ENCODE measurements around the gene PDIA5.

PDIA5 gene

DNA sequence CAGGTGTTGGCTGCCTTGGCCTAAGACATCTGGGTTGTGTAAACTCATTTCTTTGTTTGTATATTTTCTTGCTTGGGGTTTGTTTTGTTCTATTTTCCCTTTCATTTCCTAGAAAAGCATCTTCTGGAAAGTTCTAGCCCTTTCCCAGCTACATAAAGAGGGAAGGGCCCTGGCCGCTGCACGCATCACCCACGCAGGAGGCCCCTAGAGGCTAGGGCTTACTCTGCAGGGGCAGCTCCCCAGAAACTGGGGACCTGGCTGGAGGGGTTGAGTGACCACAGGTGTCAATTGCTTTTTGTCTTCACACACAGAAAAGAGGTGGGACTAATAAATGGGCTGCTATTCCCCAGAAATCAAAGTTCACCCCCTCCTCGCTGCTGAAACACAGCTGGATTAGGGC lies 52.6 kb downstream of the PDIA5 start:
- Histone ChIP-seq H3K4me1 (ENCODE audit: insufficient read depth, low read length, poor library complexity, severe bottlenecking) (peaks cover 14% of the 10 kb centered on the region), H3K36me3 (ENCODE audit: insufficient read depth, low read length) (peaks cover 94% of the 10 kb centered on the region)

GRCh38 chr3:123119802-123120201 lies 53.0 kb downstream of the PDIA5 start:
- peaks cover 12% of the 10 kb centered on the region; the same call in 1 of the 2 replicates for H3K79me2 ChIP-seq (ENCODE audit: insufficient read depth, low read length)
- H3K9me2 ChIP-seq (replicated peaks; ENCODE audit: low read depth, low read length): no peaks in the 10 kb centered on the region
- H2AFZ ChIP-seq (ENCODE audit: low read length): no peak overlapping the region
- H3K9me3 ChIP-seq (ENCODE audit: insufficient read depth, low read depth, low read length): no peaks in the 10 kb centered on the region
- H3K4me3 ChIP-seq (ENCODE audit: low read length, poor library complexity, severe bottlenecking): no peak overlapping the region
- H3K9ac ChIP-seq (ENCODE audit: low read depth, low read length, poor library complexity, severe bottlenecking): no peak overlapping the region
- no peaks in the 10 kb centered on the region for H3K27me3 ChIP-seq (ENCODE audit: insufficient read depth, low read length, poor library complexity, severe bottlenecking)
- no peak overlapping the region for H3K4me2 ChIP-seq (ENCODE audit: low read depth, low read length, poor library complexity, severe bottlenecking)
- H3K4me1 ChIP-seq (ENCODE audit: insufficient read depth, low read length, poor library complexity, severe bottlenecking): peaks cover 10% of the 10 kb centered on the region
- TF ChIP-seq, protein P1, sequence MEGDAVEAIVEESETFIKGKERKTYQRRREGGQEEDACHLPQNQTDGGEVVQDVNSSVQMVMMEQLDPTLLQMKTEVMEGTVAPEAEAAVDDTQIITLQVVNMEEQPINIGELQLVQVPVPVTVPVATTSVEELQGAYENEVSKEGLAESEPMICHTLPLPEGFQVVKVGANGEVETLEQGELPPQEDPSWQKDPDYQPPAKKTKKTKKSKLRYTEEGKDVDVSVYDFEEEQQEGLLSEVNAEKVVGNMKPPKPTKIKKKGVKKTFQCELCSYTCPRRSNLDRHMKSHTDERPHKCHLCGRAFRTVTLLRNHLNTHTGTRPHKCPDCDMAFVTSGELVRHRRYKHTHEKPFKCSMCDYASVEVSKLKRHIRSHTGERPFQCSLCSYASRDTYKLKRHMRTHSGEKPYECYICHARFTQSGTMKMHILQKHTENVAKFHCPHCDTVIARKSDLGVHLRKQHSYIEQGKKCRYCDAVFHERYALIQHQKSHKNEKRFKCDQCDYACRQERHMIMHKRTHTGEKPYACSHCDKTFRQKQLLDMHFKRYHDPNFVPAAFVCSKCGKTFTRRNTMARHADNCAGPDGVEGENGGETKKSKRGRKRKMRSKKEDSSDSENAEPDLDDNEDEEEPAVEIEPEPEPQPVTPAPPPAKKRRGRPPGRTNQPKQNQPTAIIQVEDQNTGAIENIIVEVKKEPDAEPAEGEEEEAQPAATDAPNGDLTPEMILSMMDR (conservative IDR thresholded peaks at IDR 0.05; ENCODE audit: low read length): no peak
- no peak for TF ChIP-seq EZH2phosphoT487 (IDR thresholded peaks at IDR 0.05; ENCODE audit: borderline replicate concordance)
- H3F3A ChIP-seq (ENCODE audit: low read depth): no peaks in the 10 kb centered on the region
- peaks cover 96% of the 10 kb centered on the region for H3K36me3 ChIP-seq (ENCODE audit: insufficient read depth, low read length)
- no peaks in the 10 kb centered on the region for H4K20me1 ChIP-seq (ENCODE audit: insufficient read depth, low read length, poor library complexity, severe bottlenecking)

More for the DNA sequence above, 52.6 kb downstream of the PDIA5 start:
- Histone ChIP-seq H3K9ac (ENCODE audit: low read depth, low read length, poor library complexity, severe bottlenecking) (no peak overlapping the region), H2AFZ (ENCODE audit: low read length) (no peak overlapping the region), H3K27me3 (ENCODE audit: insufficient read depth, low read length, poor library complexity, severe bottlenecking) (no peaks in the 10 kb centered on the region), H3K79me2 (ENCODE audit: insufficient read depth, low read length) (peaks cover 15% of the 10 kb centered on the region; the same call in 1 of the 2 replicates), H3K9me3 (ENCODE audit: insufficient read depth, low read depth, low read length) (no peaks in the 10 kb centered on the region), H3K4me3 (ENCODE audit: low read length, poor library complexity, severe bottlenecking) (no peak overlapping the region), H3F3A (ENCODE audit: low read depth) (no peaks in the 10 kb centered on the region), H4K20me1 (ENCODE audit: insufficient read depth, low read length, poor library complexity, severe bottlenecking) (no peaks in the 10 kb centered on the region), H3K4me2 (ENCODE audit: low read depth, low read length, poor library complexity, severe bottlenecking) (no peak overlapping the region), H3K9me2 (replicated peaks; ENCODE audit: low read depth, low read length) (no peaks in the 10 kb centered on the region)
- TF ChIP-seq EZH2phosphoT487 (IDR thresholded peaks at IDR 0.05; ENCODE audit: borderline replicate concordance): no peak
- TF ChIP-seq, protein P1 (conservative IDR thresholded peaks at IDR 0.05; ENCODE audit: low read length): peak; percentile 17; the same call in 1 of the 2 replicates

DNA sequence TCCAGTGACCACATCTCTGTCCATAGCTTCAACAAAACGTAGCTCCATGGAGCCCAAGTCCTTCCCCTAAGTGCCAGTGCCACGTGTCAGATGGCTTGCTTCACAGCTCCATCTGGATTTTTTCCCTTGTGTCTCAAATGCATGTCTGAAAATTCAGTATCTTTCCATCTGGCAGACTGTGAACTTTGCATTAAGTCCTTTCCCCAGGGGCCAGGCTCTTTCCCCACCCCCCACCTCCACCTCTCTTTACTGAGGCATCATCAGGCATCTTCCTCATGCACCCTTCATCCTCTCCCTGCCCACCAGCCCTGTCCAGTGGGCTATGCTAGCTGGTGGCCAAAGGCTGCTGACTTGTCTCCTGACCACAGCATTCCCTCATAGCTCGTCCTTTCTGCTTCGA lies 53.7 kb downstream of the PDIA5 start:
- Histone ChIP-seq H3K4me1 (ENCODE audit: insufficient read depth, low read length, poor library complexity, severe bottlenecking) (peaks cover 3% of the 10 kb centered on the region), H3F3A (ENCODE audit: low read depth) (no peaks in the 10 kb centered on the region), H3K9me2 (replicated peaks; ENCODE audit: low read depth, low read length) (no peaks in the 10 kb centered on the region), H3K4me3 (ENCODE audit: low read length, poor library complexity, severe bottlenecking) (no peak overlapping the region), H3K36me3 (ENCODE audit: insufficient read depth, low read length) (peaks cover 96% of the 10 kb centered on the region), H3K27me3 (ENCODE audit: insufficient read depth, low read length, poor library complexity, severe bottlenecking) (no peaks in the 10 kb centered on the region), H2AFZ (ENCODE audit: low read length) (no peak overlapping the region), H3K9ac (ENCODE audit: low read depth, low read length, poor library complexity, severe bottlenecking) (no peak overlapping the region), H4K20me1 (ENCODE audit: insufficient read depth, low read length, poor library complexity, severe bottlenecking) (no peaks in the 10 kb centered on the region), H3K79me2 (ENCODE audit: insufficient read depth, low read length) (peaks cover 4% of the 10 kb centered on the region; the same call in 1 of the 2 replicates), H3K9me3 (ENCODE audit: insufficient read depth, low read depth, low read length) (no peaks in the 10 kb centered on the region), H3K4me2 (ENCODE audit: low read depth, low read length, poor library complexity, severe bottlenecking) (no peak overlapping the region)
- TF ChIP-seq EZH2phosphoT487 (IDR thresholded peaks at IDR 0.05; ENCODE audit: borderline replicate concordance): no peak
- TF ChIP-seq, protein P1 (conservative IDR thresholded peaks at IDR 0.05; ENCODE audit: low read length): no peak

All from Loucy (cell line).